DOHH2 (cell line): ENCODE measurements around the gene HACD3.
"Not testable (repeated sequence)": the region's sequence is repeated elsewhere in the genome, so short reads cannot be mapped to it uniquely, and the experiment has no call there.

Source experiments
- H3F3A ChIP-seq: fragments of 200-600 bp; sonication (generic), shearing (Covaris generic); 2 replicates; pipeline ENCODE4 v1.6.0; 2016; ENCODE audit warnings: antibody characterized with exemption, mild to moderate bottlenecking; ENCODE audit not compliant: control insufficient read depth, insufficient read depth
- H3K27ac ChIP-seq: fragments of 200-600 bp; sonication (generic); 2 replicates; pipeline ENCODE4 v1.5.1; 2014; ENCODE audit warnings: low read depth, mild to moderate bottlenecking, low read length, moderate library complexity
- H3K27me3 ChIP-seq: fragments of 200-600 bp; sonication (generic); 2 replicates; pipeline ENCODE4 v1.6.1; 2014; ENCODE audit warnings: mild to moderate bottlenecking, low read length, mixed read lengths; ENCODE audit not compliant: control insufficient read depth
- H3K36me3 ChIP-seq: fragments of 200-600 bp; sonication (generic); 2 replicates; pipeline ENCODE4 v1.6.1; 2014; ENCODE audit warnings: mild to moderate bottlenecking, low read length, moderate library complexity, mixed read lengths; ENCODE audit not compliant: control insufficient read depth
- H3K4me1 ChIP-seq: fragments of 200-600 bp; sonication (generic); 2 replicates; pipeline ENCODE4 v1.6.1; 2014; ENCODE audit warnings: mild to moderate bottlenecking, low read length, mixed read lengths; ENCODE audit not compliant: control insufficient read depth
- H3K4me2 ChIP-seq: fragments of 200-600 bp; sonication (generic); 2 replicates; pipeline ENCODE4 v1.6.0; 2014; ENCODE audit warnings: mild to moderate bottlenecking, low read length, moderate library complexity
- H3K4me3 ChIP-seq: fragments of 200-600 bp; sonication (generic); 2 replicates; pipeline ENCODE4 v1.5.1; 2014; ENCODE audit warnings: mild to moderate bottlenecking, low read length, mixed read lengths
- H3K79me2 ChIP-seq: fragments of 200-600 bp; sonication (generic); 2 replicates; pipeline ENCODE4 v1.6.1; 2014; ENCODE audit warnings: mild to moderate bottlenecking, low read length, mixed read lengths; ENCODE audit not compliant: control insufficient read depth
- H3K9me2 ChIP-seq: fragments of 200-600 bp; sonication (generic); replicated peaks from 2 replicates; pipeline ENCODE4 v1.6.1; 2014; ENCODE audit warnings: mild to moderate bottlenecking, low read length, mixed read lengths; ENCODE audit not compliant: control insufficient read depth
- H3K9me3 ChIP-seq: fragments of 200-600 bp; sonication (generic); 2 replicates; pipeline ENCODE4 v1.6.1; 2014; ENCODE audit warnings: antibody characterized with exemption, low read length, mixed read lengths; ENCODE audit not compliant: control insufficient read depth, insufficient read depth
- H4K20me1 ChIP-seq: fragments of 200-600 bp; sonication (generic); 2 replicates; pipeline ENCODE4 v1.6.0; 2014; ENCODE audit warnings: low read depth, mild to moderate bottlenecking, antibody characterized with exemption, low read length, moderate library complexity; ENCODE audit not compliant: control insufficient read depth, insufficient read depth
- EZH2phosphoT487 ChIP-seq: fragments of 200-600 bp; sonication (generic); IDR thresholded peaks from 2 replicates; pipeline ENCODE4 v1.6.1; 2017; ENCODE audit warnings: borderline replicate concordance, mild to moderate bottlenecking, antibody characterized with exemption, low read length, moderate library complexity, mixed read lengths
- TF ChIP-seq, protein P1 (sequence below): fragments of 200-600 bp; sonication (generic); IDR thresholded peaks from one replicate; pipeline ENCODE4 v1.5.1; 2014; ENCODE audit warnings: antibody characterized with exemption, mild to moderate bottlenecking, low read depth, low read length; ENCODE audit not compliant: poor library complexity, severe bottlenecking

HACD3 gene

GRCh38 chr15:65551183-65551582 is 20.9 kb downstream of the HACD3 start:
- no peaks in the 10 kb centered on the region for H3F3A ChIP-seq
- H4K20me1 ChIP-seq, result 0 out of 2 replicates have a peak, but pooled peaks cover 4% of the 10 kb centered on the region
- no peaks in the 10 kb centered on the region for H3K9me3 ChIP-seq
- peaks cover 37% of the 10 kb centered on the region for H3K36me3 ChIP-seq
- H3K27me3 ChIP-seq, result no peaks in the 10 kb centered on the region
- no peak overlapping the region for H3K4me3 ChIP-seq
- no peaks in the 10 kb centered on the region for H3K4me1 ChIP-seq
- peaks cover 70% of the 10 kb centered on the region for H3K79me2 ChIP-seq
- no peaks in the 10 kb centered on the region for H3K9me2 ChIP-seq
- H3K4me2 ChIP-seq, result no peak overlapping the region
- no peak overlapping the region for H3K27ac ChIP-seq
- TF ChIP-seq EZH2phosphoT487, result no peak
- TF ChIP-seq, protein P1, sequence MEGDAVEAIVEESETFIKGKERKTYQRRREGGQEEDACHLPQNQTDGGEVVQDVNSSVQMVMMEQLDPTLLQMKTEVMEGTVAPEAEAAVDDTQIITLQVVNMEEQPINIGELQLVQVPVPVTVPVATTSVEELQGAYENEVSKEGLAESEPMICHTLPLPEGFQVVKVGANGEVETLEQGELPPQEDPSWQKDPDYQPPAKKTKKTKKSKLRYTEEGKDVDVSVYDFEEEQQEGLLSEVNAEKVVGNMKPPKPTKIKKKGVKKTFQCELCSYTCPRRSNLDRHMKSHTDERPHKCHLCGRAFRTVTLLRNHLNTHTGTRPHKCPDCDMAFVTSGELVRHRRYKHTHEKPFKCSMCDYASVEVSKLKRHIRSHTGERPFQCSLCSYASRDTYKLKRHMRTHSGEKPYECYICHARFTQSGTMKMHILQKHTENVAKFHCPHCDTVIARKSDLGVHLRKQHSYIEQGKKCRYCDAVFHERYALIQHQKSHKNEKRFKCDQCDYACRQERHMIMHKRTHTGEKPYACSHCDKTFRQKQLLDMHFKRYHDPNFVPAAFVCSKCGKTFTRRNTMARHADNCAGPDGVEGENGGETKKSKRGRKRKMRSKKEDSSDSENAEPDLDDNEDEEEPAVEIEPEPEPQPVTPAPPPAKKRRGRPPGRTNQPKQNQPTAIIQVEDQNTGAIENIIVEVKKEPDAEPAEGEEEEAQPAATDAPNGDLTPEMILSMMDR, result no peak

DNA sequence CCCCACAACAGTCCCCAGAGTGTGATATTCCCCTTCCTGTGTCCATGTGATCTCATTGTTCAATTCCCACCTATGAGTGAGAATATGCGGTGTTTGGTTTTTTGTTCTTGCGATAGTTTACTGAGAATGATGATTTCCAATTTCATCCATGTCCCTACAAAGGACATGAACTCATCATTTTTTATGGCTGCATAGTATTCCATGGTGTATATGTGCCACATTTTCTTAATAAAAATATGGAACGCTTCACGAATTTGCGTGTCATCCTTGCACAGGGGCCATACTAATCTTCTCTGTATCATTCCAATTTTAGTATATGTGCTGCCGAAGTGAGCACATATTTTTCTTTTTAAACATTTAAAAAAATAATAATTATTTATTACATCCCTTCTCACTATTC is 22.6 kb downstream of the HACD3 start:
- H3K4me3 ChIP-seq, H3K9me3 ChIP-seq, H3F3A ChIP-seq, H3K27ac ChIP-seq, H4K20me1 ChIP-seq, H3K4me1 ChIP-seq, H3K27me3 ChIP-seq, H3K4me2 ChIP-seq, H3K9me2 ChIP-seq: not testable (repeated sequence)
- Histone ChIP-seq H3K36me3 (peaks cover 46% of the 10 kb centered on the region), H3K79me2 (peaks cover 53% of the 10 kb centered on the region)

DNA sequence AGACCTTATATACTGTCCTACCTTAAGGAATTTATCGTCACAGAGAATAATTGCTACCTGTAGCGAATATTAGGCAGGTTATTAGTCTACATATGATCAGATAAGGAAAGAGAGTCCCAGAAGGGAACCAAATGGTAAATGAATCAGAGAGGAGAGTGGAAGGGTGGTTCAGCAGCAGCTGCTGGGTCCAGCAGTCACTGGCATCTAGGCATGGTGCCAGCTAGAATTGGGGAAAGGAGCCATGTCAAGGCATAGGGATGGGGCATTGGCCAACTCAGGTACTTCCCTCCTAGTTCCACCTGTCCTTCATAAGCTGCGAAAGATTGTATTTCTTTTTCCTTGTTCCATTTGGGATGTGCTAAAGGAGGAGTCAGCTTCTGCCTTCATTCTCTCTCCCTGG is 23.4 kb downstream of the HACD3 start:
- no peaks in the 10 kb centered on the region for H3F3A ChIP-seq
- no peak overlapping the region for H3K27ac ChIP-seq
- no peaks in the 10 kb centered on the region for H3K9me3 ChIP-seq
- H3K79me2 ChIP-seq, result peaks cover 45% of the 10 kb centered on the region
- H4K20me1 ChIP-seq, result 0 out of 2 replicates have a peak, but pooled peaks cover 4% of the 10 kb centered on the region
- no peak for TF ChIP-seq EZH2phosphoT487
- TF ChIP-seq, protein P1, result no peak
- no peak overlapping the region for H3K4me3 ChIP-seq
- H3K4me1 ChIP-seq, result no peaks in the 10 kb centered on the region
- no peaks in the 10 kb centered on the region for H3K9me2 ChIP-seq
- no peaks in the 10 kb centered on the region for H3K27me3 ChIP-seq
- H3K36me3 ChIP-seq, result peaks cover 55% of the 10 kb centered on the region
- H3K4me2 ChIP-seq, result no peak overlapping the region

DNA sequence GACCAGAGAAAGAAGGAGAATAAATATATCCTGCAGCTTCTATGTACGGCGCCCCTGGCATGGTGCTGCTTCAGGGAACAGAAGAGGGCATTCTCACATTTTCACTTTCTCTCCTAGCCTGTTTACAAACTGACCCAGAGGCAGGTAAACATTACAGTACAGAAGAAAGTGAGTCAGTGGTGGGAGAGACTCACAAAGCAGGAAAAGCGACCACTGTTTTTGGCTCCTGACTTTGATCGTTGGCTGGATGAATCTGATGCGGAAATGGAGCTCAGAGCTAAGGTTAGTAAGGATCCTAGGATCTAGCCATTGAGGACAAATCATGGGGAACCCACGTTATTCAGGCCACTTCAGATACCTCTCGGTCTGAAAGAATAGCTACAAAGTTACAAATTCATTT is 26.4 kb downstream of the HACD3 start:
- Histone ChIP-seq H3K36me3 (peaks cover 72% of the 10 kb centered on the region), H3K4me3 (no peak overlapping the region), H4K20me1 (no peaks in the 10 kb centered on the region), H3F3A (no peaks in the 10 kb centered on the region), H3K27ac (no peak overlapping the region), H3K27me3 (no peaks in the 10 kb centered on the region), H3K79me2 (peaks cover 15% of the 10 kb centered on the region), H3K9me2 (no peaks in the 10 kb centered on the region), H3K9me3 (no peaks in the 10 kb centered on the region), H3K4me2 (no peak overlapping the region), H3K4me1 (no peaks in the 10 kb centered on the region)
- no peak for TF ChIP-seq EZH2phosphoT487
- TF ChIP-seq, protein P1, result no peak
